OCI-LY1 (cell line): ENCODE results near the gene SLC16A13.
"Not testable (repeated sequence)": the region's sequence is repeated elsewhere in the genome, so short reads cannot be mapped to it uniquely, and the experiment has no call there.

Experiments used
- H2AFZ ChIP-seq: fragments of 200-600 bp; sonication (generic), shearing (Covaris generic); 2 replicates; pipeline ENCODE4 v1.6.0; 2014; ENCODE audit warnings: antibody characterized with exemption, mild to moderate bottlenecking, low read length
- H3F3A ChIP-seq: fragments of 200-600 bp; sonication (generic), shearing (Covaris generic); 2 replicates; pipeline ENCODE4 v1.6.0; 2014; ENCODE audit warnings: mild to moderate bottlenecking, antibody characterized with exemption, low read length, moderate library complexity; ENCODE audit not compliant: insufficient read depth
- H3K27ac ChIP-seq: fragments of 200-600 bp; sonication (generic); 2 replicates; pipeline ENCODE4 v1.5.1; 2014; ENCODE audit warnings: low read length, mixed run types, mild to moderate bottlenecking, low read depth; ENCODE audit not compliant: poor library complexity, severe bottlenecking
- H3K27me3 ChIP-seq: fragments of 200-600 bp; sonication (generic); 2 replicates; pipeline ENCODE4 v1.6.0; 2014; ENCODE audit warnings: antibody characterized with exemption, mild to moderate bottlenecking, low read length, moderate library complexity; ENCODE audit not compliant: insufficient read depth
- H3K36me3 ChIP-seq: fragments of 200-600 bp; sonication (generic); 2 replicates; pipeline ENCODE4 v1.6.1; 2014; ENCODE audit warnings: mild to moderate bottlenecking, antibody characterized with exemption, low read length, moderate library complexity, mixed read lengths; ENCODE audit not compliant: insufficient read depth
- H3K4me1 ChIP-seq: fragments of 200-600 bp; sonication (generic); 2 replicates; pipeline ENCODE4 v1.5.1; 2014; ENCODE audit warnings: mild to moderate bottlenecking, low read length, moderate library complexity; ENCODE audit not compliant: insufficient read depth, severe bottlenecking
- H3K4me2 ChIP-seq: fragments of 200-600 bp; sonication (generic), shearing (Covaris generic); 2 replicates; pipeline ENCODE4 v1.6.1; 2014; ENCODE audit warnings: low read length
- H3K4me3 ChIP-seq: fragments of 200-600 bp; sonication (generic); 2 replicates; pipeline ENCODE4 v1.5.1; 2014; ENCODE audit warnings: low read length, low read depth, mild to moderate bottlenecking, mixed read lengths; ENCODE audit not compliant: poor library complexity, severe bottlenecking
- H3K79me2 ChIP-seq: fragments of 200-600 bp; shearing (Covaris generic); 2 replicates; pipeline ENCODE4 v1.6.1; 2016; ENCODE audit warnings: mixed run types, low read length, mixed read lengths; ENCODE audit not compliant: insufficient read depth
- H3K9ac ChIP-seq: fragments of 200-600 bp; sonication (generic), shearing (Covaris generic); 2 replicates; pipeline ENCODE4 v1.6.1; 2014; ENCODE audit warnings: mild to moderate bottlenecking, low read length, mixed read lengths
- H3K9me2 ChIP-seq: fragments of 200-600 bp; sonication (generic), shearing (Covaris generic); 2 replicates; pipeline ENCODE4 v1.6.1; 2014; ENCODE audit warnings: low read depth, mild to moderate bottlenecking, low read length, mixed read lengths
- H3K9me3 ChIP-seq: fragments of 200-600 bp; shearing (Covaris generic); 2 replicates; pipeline ENCODE4 v1.6.1; 2014; ENCODE audit warnings: low read length, mixed read lengths
- H4K20me1 ChIP-seq: fragments of 200-600 bp; sonication (generic), shearing (Covaris generic); 2 replicates; pipeline ENCODE4 v1.6.0; 2016; ENCODE audit warnings: mild to moderate bottlenecking, low read length; ENCODE audit not compliant: insufficient read depth
- EZH2 ChIP-seq: fragments of 200-600 bp; sonication (generic), shearing (Covaris generic); IDR thresholded peaks from 2 replicates; pipeline ENCODE4 v1.8.0; 2017; ENCODE audit warnings: borderline replicate concordance, mixed run types, mild to moderate bottlenecking, antibody characterized with exemption, low read length, moderate library complexity, mixed read lengths
- TF ChIP-seq, protein P1 (sequence below): fragments of 200-600 bp; sonication (generic), shearing (Covaris generic); IDR thresholded peaks from 2 replicates; pipeline ENCODE4 v1.5.1; 2017; ENCODE audit warnings: mild to moderate bottlenecking, antibody characterized with exemption, low read length, moderate library complexity, mixed read lengths

Gene SLC16A13, protein sequence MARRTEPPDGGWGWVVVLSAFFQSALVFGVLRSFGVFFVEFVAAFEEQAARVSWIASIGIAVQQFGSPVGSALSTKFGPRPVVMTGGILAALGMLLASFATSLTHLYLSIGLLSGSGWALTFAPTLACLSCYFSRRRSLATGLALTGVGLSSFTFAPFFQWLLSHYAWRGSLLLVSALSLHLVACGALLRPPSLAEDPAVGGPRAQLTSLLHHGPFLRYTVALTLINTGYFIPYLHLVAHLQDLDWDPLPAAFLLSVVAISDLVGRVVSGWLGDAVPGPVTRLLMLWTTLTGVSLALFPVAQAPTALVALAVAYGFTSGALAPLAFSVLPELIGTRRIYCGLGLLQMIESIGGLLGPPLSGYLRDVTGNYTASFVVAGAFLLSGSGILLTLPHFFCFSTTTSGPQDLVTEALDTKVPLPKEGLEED

DNA sequence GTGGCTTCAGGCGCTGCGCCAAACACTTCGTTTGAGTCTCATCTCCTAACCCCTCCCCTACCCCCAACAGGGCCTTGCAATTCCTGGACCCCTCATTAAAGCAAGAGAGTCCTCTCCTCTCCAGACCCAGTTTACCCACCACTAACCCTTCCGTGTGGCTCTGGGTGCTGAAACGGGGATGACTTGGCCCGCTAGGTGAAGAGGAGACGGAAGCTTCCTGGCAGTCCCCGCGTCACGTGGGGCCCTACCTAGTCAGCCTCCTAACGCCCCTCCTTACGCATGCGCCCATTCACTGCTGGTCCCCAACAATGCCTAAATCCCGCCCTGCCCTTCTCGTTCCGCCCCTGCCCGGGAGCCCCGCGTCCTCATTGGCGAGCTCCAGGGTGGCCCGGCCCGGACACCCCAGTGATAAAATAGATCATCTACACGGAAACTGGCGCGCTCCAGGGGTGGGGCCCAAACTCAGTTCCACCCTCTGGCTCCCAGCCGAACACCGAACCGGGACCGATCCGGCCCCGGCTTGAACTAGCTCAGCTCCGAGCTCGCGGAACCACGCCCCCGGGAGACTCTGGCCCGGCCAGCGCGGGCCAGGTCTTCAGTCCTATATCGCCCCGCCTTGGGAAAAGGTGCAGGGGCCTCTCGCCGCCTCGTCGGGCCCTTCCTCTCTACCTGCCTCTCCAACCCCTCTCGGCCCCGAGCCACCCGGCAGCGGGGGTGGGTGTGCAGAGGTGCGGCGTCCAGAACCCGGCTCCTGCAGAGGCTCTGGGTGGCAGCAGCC is at the start of gene SLC16A13:
Gene SLC16A13 (plus strand): TSS at position 425 of the 778 bp plus-strand sequence. CDS start 368 bp downstream, outside the sequence.
- Histone ChIP-seq H3K4me2 (peak within 1 kb of the TSS; percentile 90), H4K20me1 (no peaks in the 10 kb centered on the region), H3K79me2 (no peaks in the 10 kb centered on the region), H3K27ac (peak within 1 kb of the TSS; percentile 58), H3F3A (no peaks in the 10 kb centered on the region), H3K9me2 (no peaks in the 10 kb centered on the region), H3K4me3 (peak within 1 kb of the TSS; percentile 75), H3K4me1 (peaks cover 19% of the 10 kb centered on the region), H3K9me3 (no peaks in the 10 kb centered on the region), H3K27me3 (no peaks in the 10 kb centered on the region), H2AFZ (peak within 1 kb of the TSS; percentile 21; the same call in 1 of the 2 replicates), H3K36me3 (no peaks in the 10 kb centered on the region; the same call in 1 of the 2 replicates), H3K9ac (peak within 1 kb of the TSS; percentile 83)
- TF ChIP-seq, protein P1, sequence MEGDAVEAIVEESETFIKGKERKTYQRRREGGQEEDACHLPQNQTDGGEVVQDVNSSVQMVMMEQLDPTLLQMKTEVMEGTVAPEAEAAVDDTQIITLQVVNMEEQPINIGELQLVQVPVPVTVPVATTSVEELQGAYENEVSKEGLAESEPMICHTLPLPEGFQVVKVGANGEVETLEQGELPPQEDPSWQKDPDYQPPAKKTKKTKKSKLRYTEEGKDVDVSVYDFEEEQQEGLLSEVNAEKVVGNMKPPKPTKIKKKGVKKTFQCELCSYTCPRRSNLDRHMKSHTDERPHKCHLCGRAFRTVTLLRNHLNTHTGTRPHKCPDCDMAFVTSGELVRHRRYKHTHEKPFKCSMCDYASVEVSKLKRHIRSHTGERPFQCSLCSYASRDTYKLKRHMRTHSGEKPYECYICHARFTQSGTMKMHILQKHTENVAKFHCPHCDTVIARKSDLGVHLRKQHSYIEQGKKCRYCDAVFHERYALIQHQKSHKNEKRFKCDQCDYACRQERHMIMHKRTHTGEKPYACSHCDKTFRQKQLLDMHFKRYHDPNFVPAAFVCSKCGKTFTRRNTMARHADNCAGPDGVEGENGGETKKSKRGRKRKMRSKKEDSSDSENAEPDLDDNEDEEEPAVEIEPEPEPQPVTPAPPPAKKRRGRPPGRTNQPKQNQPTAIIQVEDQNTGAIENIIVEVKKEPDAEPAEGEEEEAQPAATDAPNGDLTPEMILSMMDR = no peak
- no peak for TF ChIP-seq EZH2

- H3K9ac ChIP-seq = no peak overlapping the region
- no peaks in the 10 kb centered on the region for H3K9me3 ChIP-seq
- H3K27me3 ChIP-seq = no peaks in the 10 kb centered on the region
- H3K9me2 ChIP-seq = no peaks in the 10 kb centered on the region
- H3K4me2 ChIP-seq = no peak overlapping the region
- H3K79me2 ChIP-seq = no peaks in the 10 kb centered on the region
- H3K27ac ChIP-seq = no peak overlapping the region
- H3K4me3 ChIP-seq = no peak overlapping the region
- TF ChIP-seq, protein P1 = no peak
- TF ChIP-seq EZH2 = no peak
- H2AFZ ChIP-seq = no peak overlapping the region
- no peaks in the 10 kb centered on the region for H3K4me1 ChIP-seq
- no peaks in the 10 kb centered on the region for H4K20me1 ChIP-seq
- no peaks in the 10 kb centered on the region for H3F3A ChIP-seq
- H3K36me3 ChIP-seq = no peaks in the 10 kb centered on the region
These were observed 49.1 kb upstream of the SLC16A13 start for GRCh38 chr17:6986676-6987075.

DNA sequence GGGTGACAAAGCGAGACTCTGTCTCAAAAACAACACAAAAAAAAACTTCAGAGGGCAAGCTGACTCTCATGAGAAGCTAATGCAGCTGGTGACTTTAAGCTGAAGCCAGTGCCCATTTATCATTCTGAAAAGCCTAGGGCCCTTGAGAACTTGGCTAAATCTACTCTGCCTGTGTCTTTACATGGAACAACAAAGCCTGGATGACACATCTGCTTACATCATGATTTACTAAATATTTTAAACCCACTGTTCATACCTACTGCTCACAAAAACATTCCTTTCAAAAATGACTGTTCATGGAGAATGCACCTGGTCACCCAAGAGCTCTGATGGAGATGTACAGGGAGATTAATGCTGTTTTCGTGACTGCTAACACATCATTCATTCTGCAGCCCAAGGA is 46.0 kb upstream of the SLC16A13 start:
- TF ChIP-seq EZH2 = no peak
- TF ChIP-seq, protein P1 = no peak
- no peak overlapping the region for H3K4me2 ChIP-seq
- no peaks in the 10 kb centered on the region for H3K36me3 ChIP-seq
- H3K9me3 ChIP-seq = no peaks in the 10 kb centered on the region
- H3K9me2 ChIP-seq = no peaks in the 10 kb centered on the region
- H3K4me3 ChIP-seq = no peak overlapping the region
- H3F3A ChIP-seq = no peaks in the 10 kb centered on the region
- no peaks in the 10 kb centered on the region for H4K20me1 ChIP-seq
- no peaks in the 10 kb centered on the region for H3K4me1 ChIP-seq
- H3K9ac ChIP-seq = no peak overlapping the region
- no peak overlapping the region for H3K27ac ChIP-seq
- H3K27me3 ChIP-seq = no peaks in the 10 kb centered on the region
- no peak overlapping the region for H2AFZ ChIP-seq
- no peaks in the 10 kb centered on the region for H3K79me2 ChIP-seq

DNA sequence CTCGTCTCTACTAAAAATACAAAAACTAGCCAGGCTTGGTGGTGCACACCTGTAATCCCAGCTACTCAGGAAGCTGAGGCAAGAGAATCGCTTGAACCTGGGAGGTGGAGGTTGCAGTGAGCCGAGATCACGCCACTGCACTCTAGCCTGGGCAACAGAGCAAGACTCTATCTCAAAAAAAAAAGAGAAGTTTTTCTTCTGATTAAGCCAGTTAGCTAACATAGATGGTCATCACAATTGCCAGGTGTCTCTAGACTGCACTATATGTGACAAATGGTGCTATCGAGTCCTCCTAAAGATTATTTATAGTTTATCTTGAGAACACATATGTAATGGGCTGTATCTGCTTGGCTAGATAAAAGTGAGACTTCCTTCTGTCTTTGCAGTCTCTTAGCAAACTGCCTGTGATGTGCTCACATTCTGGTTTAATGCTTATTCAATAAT is 42.2 kb upstream of the SLC16A13 start:
- H3K79me2 ChIP-seq, H3K9ac ChIP-seq, H4K20me1 ChIP-seq, H3K4me2 ChIP-seq, H3K27me3 ChIP-seq, H2AFZ ChIP-seq, H3K36me3 ChIP-seq, H3K9me3 ChIP-seq, H3F3A ChIP-seq, H3K4me1 ChIP-seq, H3K4me3 ChIP-seq, H3K9me2 ChIP-seq, H3K27ac ChIP-seq: not testable (repeated sequence)
